Tibial artery (tissue), 4 donors: ENCODE data around the gene PDE3B.
A peak's percentile ranks its signal among the peaks of the same experiment; 100 is the strongest.
"Not testable (repeated sequence)": the region's sequence is repeated elsewhere in the genome, so short reads cannot be mapped to it uniquely, and the experiment has no call there.

Source experiments
- DNase-seq, 2 donors: peaks; one replicate each; pipeline ENCODE4 v3.0.0-alpha.2; 2019
- H3K27ac ChIP-seq, 2 donors: fragments of 200-600 bp; sonication (generic) in 1 of 2; 1 replicate in 1 of 2; 2 replicates in 1 of 2; pipeline ENCODE4 v1.5.1; 2018 to 2019; ENCODE audit warnings: mild to moderate bottlenecking in 1 of 2
- H3K27me3 ChIP-seq, 2 donors: fragments of 200-600 bp; sonication (generic) in 1 of 2; one replicate each; pipeline versions ENCODE4 v1.5.1 to v1.6.0; 2016 to 2019
- H3K36me3 ChIP-seq, 3 donors: fragments of 200-600 bp; sonication (generic) in 2 of 3; one replicate each; pipeline ENCODE4 v1.5.1; 2016 to 2019; ENCODE audit warnings: mild to moderate bottlenecking in 2 of 3
- H3K4me1 ChIP-seq, 4 donors: fragments of 200-600 bp; sonication (generic) in 2 of 4; 1 replicate in 3 of 4; 2 replicates in 1 of 4; pipeline ENCODE4 v1.5.1; 2016 to 2019
- H3K4me3 ChIP-seq, 2 donors: fragments of 200-600 bp; sonication (generic) in 1 of 2; 1 replicate in 1 of 2; 2 replicates in 1 of 2; pipeline ENCODE4 v1.5.1; 2018 to 2019; ENCODE audit warnings: mild to moderate bottlenecking in 2 of 2
- H3K9me3 ChIP-seq, 3 donors: fragments of 200-600 bp; sonication (generic) in 1 of 3; one replicate each; pipeline ENCODE4 v1.5.1; 2016 to 2019
- CTCF ChIP-seq, 2 experiments: fragments of 200-600 bp in 1 of 2; fragments of 450-650 bp in 1 of 2; IDR thresholded peaks; one replicate each; pipeline ENCODE4 v1.5.1; 2017 to 2019; ENCODE audit warnings: antibody characterized with exemption in 2 of 2, mild to moderate bottlenecking in 1 of 2, moderate library complexity in 1 of 2
- intact Hi-C: fragments of 100-400 bp; cut with DNase I; formaldehyde crosslinking; loops from one replicate; pipeline ENCODE4 v1.15.0; 2023; ENCODE audit warnings: low total_unique reads

The PDE3B gene

GRCh38 chr11:14774721-14775120, 131.1 kb downstream of the PDE3B start:
- Histone ChIP-seq H3K27ac (no peak overlapping the region), H3K4me3 (no peak overlapping the region), H3K36me3 (no peaks in the 10 kb centered on the region), H3K9me3 (no peaks in the 10 kb centered on the region), H3K4me1 (no peaks in the 10 kb centered on the region), H3K27me3 (no peaks in the 10 kb centered on the region)
- intact Hi-C loops, result no loop called here
- TF ChIP-seq CTCF (IDR thresholded peaks at IDR 0.05), result no peak
- DNase-seq, result no peak

- Histone ChIP-seq H3K4me1 (no peaks in the 10 kb centered on the region), H3K27me3 (no peaks in the 10 kb centered on the region), H3K9me3 (no peaks in the 10 kb centered on the region), H3K4me3 (no peak overlapping the region), H3K27ac (no peak overlapping the region), H3K36me3 (no peaks in the 10 kb centered on the region)
- TF ChIP-seq CTCF (IDR thresholded peaks at IDR 0.05), result no peak
- DNase-seq, result no peak
- intact Hi-C loops, result no loop called here
These were observed 132.3 kb downstream of the PDE3B start for GRCh38 chr11:14775897-14776296.

- DNase-seq, H3K4me3 ChIP-seq, intact Hi-C loops, H3K27me3 ChIP-seq, H3K27ac ChIP-seq, H3K36me3 ChIP-seq, H3K4me1 ChIP-seq, H3K9me3 ChIP-seq: not testable (repeated sequence)
These were observed 134.9 kb downstream of the PDE3B start for GRCh38 chr11:14778460-14778859.

- TF ChIP-seq CTCF (IDR thresholded peaks at IDR 0.05), result no peak
- H3K9me3 ChIP-seq, result peaks cover 0 to 6% (median 0%) of the 10 kb centered on the region in 3 donors
- intact Hi-C loops, result no loop called here
These were observed 140.2 kb downstream of the PDE3B start for GRCh38 chr11:14783788-14784187.

GRCh38 chr11:14784230-14784629, 140.6 kb downstream of the PDE3B start:
- Histone ChIP-seq H3K9me3 (peaks cover 0 to 6% (median 0%) of the 10 kb centered on the region in 3 donors), H3K27me3 (no peaks in the 10 kb centered on the region), H3K4me3 (no peak overlapping the region), H3K36me3 (no peaks in the 10 kb centered on the region), H3K4me1 (no peaks in the 10 kb centered on the region), H3K27ac (no peak overlapping the region)
- no peak for DNase-seq
- intact Hi-C loops, result no loop called here
- TF ChIP-seq CTCF (IDR thresholded peaks at IDR 0.05), result no peak

More at GRCh38 chr11:14783788-14784187, 140.2 kb downstream of the PDE3B start:
- no peaks in the 10 kb centered on the region for H3K4me1 ChIP-seq
- no peak for DNase-seq
- H3K4me3 ChIP-seq, result no peak overlapping the region
- no peaks in the 10 kb centered on the region for H3K27me3 ChIP-seq
- no peak overlapping the region for H3K27ac ChIP-seq
- no peaks in the 10 kb centered on the region for H3K36me3 ChIP-seq

GRCh38 chr11:14789879-14790484, 146.4 kb downstream of the PDE3B start:
- no peaks in the 10 kb centered on the region for H3K4me1 ChIP-seq
- no peak overlapping the region for H3K27ac ChIP-seq
- DNase-seq, result no peak
- H3K27me3 ChIP-seq, result no peaks in the 10 kb centered on the region
- intact Hi-C loops, result no loop called here
- peak in 1 of 2 experiments; percentile 36 for TF ChIP-seq CTCF (IDR thresholded peaks at IDR 0.05)
- H3K4me3 ChIP-seq, result no peak overlapping the region
- no peaks in the 10 kb centered on the region for H3K36me3 ChIP-seq
- no peaks in the 10 kb centered on the region for H3K9me3 ChIP-seq
